GM10248 (cell line): ENCODE measurements around the gene IL13RA2.

ENCODE experiments used
- CTCF ChIA-PET: fragments of 300-600 bp; sonication (Branson Sonifier 250); formaldehyde crosslinking; extraction: SDS; loops from one replicate; lab custom pipeline; 2021; ENCODE audit warnings: antibody characterized with exemption; lab: Yijun Ruan, JAX
- POLR2A ChIA-PET: fragments of 350-650 bp; sonication (Branson Sonifier 250); formaldehyde crosslinking; extraction: SDS; loops from one replicate; lab custom pipeline; 2020; ENCODE audit warnings: antibody characterized with exemption; lab: Yijun Ruan, JAX
- DNase-seq: peaks from one replicate; pipeline ENCODE4 v3.0.0; 2012; ENCODE audit errors: extremely low spot score
- TF ChIP-seq, protein P1 (sequence below): IDR thresholded peaks from 2 replicates; pipeline ENCODE4 v1.5.1; 2012; ENCODE audit warnings: mild to moderate bottlenecking, low read depth; ENCODE audit errors: extremely low read depth, missing control alignments, control extremely low read depth

The IL13RA2 gene

DNA sequence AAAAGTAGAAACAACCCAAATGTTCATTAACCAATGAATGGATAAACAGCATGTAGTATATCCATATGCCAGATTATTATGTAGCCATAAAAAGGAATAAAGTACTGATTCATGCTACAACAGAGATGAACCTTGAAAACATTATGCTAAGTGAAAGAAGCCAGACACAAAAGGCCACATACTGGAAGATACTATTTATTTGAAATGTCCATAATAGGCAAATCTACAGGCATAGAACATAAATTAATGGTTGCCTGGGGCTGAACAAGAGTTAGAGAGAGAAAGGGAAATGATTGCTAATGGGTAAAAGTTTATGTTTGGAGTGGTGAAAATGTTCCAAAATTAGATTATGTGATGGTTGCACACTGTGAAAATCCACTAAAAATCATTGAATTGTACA, 44.4 kb downstream of the IL13RA2 start:
- no peak for DNase-seq
- CTCF ChIA-PET = no interaction called here
- POLR2A ChIA-PET = no interaction called here
- TF ChIP-seq, protein P1, sequence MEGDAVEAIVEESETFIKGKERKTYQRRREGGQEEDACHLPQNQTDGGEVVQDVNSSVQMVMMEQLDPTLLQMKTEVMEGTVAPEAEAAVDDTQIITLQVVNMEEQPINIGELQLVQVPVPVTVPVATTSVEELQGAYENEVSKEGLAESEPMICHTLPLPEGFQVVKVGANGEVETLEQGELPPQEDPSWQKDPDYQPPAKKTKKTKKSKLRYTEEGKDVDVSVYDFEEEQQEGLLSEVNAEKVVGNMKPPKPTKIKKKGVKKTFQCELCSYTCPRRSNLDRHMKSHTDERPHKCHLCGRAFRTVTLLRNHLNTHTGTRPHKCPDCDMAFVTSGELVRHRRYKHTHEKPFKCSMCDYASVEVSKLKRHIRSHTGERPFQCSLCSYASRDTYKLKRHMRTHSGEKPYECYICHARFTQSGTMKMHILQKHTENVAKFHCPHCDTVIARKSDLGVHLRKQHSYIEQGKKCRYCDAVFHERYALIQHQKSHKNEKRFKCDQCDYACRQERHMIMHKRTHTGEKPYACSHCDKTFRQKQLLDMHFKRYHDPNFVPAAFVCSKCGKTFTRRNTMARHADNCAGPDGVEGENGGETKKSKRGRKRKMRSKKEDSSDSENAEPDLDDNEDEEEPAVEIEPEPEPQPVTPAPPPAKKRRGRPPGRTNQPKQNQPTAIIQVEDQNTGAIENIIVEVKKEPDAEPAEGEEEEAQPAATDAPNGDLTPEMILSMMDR = no peak

DNA sequence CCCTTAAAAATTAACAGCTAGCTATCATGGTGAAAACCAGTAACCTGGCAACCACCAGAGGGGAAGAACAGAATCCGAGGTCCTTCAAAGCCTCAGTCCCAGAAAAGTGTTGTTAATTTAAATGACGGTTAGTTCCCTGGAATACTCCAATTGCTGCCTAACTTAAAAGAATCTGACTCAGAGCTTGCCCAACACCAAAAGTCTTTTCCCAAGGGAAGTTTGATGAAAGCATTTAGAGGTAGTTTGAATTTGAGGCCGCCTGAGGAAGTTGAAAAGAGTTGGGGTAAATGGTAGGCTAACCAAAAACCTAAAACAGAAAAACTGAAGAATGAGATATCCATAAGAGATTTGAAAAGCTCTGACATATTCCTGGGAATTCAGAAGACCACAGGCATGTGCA, 46.6 kb downstream of the IL13RA2 start:
- CTCF ChIA-PET = no interaction called here
- TF ChIP-seq, protein P1 = no peak
- no peak for DNase-seq
- POLR2A ChIA-PET = no interaction called here

DNA sequence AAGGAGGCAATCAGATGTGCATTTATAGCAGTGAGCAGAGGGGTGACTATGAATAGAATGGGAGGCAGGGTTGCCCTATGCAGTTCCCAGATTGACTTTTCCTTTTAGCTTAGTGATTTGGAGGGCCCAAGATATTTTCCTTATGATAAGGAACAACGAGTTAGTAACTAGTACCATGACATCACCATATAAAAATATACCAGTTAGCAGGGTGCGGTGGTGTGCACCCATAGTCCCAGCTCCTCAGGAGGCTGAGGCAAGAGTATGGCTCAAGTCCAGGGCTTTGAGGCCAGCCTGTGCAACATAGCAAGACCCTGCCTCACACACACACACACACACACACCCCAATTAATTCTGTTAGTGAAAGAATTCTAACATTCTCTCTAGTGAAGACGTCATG, 53.0 kb downstream of the IL13RA2 start:
- ChIA-PET CTCF (no interaction called here), POLR2A (no interaction called here)
- TF ChIP-seq, protein P1 = no peak
- no peak for DNase-seq

DNA sequence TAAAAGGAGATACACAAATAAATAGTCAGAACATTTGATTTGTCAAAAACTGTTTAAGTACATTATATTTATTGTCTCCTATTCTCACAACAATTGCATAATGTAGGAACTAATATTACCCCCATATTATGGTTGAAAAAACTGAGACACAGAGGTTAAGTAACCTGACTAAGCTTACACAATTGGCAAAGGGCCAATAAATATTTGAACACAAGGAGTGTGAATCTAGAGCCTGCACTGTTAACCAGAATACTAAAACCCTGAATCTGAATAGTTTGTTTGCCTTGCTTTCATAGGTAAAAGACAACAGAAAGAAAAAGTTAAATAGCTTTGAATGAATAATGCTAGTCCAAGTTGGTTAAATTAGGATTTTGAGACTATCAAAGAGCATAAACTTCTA, 55.2 kb downstream of the IL13RA2 start:
- ChIA-PET POLR2A (no interaction called here), CTCF (no interaction called here)
- no peak for DNase-seq
- TF ChIP-seq, protein P1 = no peak

DNA sequence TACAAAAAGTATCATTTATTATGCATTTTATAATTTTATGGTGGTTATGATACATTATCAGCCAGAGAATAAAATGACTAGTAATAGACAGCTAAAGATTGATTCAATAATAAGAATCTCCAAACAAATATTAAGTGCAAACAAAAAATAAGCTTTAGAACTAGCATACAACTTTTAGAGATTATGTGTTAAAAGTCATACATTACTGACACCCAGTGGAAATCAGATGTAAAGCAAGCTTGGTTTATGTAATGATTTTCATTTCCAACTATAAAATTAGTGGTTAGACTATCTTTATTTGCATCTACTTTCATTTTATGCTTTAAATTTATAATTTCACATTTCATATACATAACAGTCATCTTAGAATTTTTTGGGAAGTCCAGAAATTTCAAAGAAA, 57.7 kb downstream of the IL13RA2 start:
- TF ChIP-seq, protein P1 = no peak
- no peak for DNase-seq
- CTCF ChIA-PET = interaction anchor here (1.3 kb wide), 1 partner anchor 9 kb away, joined by 3 read pairs; no protein-coding TSS in a partner anchor
- POLR2A ChIA-PET = no interaction called here
